NCI-H1105 (cell line): ENCODE results near the gene TOGARAM2.
A peak's percentile ranks its signal among the peaks of the same experiment; 100 is the strongest.

Source experiments
- DNase-seq: peaks from one replicate; lab custom pipeline; 2025; lab: John Stamatoyannopoulos, UW

Gene TOGARAM2

DNA sequence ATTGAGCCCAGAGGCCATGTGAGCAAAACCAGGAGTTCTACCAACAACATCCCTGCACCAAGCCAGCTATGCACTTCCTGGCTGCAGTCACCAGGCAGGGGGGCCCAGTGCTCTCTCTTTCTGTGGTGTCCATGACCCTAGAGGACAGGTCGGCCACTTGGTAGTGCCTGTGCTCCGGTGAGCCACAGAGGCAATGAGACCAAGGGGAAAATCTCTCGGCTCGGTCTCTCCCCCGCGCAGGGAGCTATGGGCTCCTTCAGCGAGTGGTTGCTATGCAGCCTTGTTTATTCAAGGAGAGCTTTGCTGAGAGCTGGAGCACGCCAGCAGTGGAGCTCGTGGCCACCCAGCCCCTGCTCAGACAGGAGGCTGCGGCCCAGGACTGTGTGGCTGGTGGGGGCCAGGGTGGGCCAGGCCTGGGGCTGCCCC, at the start of gene TOGARAM2:
Gene TOGARAM2 (plus strand): TSS at position 283 of the 426 bp plus-strand sequence. CDS start 13,537 bp downstream, outside the sequence.
- no peak for DNase-seq

DNA sequence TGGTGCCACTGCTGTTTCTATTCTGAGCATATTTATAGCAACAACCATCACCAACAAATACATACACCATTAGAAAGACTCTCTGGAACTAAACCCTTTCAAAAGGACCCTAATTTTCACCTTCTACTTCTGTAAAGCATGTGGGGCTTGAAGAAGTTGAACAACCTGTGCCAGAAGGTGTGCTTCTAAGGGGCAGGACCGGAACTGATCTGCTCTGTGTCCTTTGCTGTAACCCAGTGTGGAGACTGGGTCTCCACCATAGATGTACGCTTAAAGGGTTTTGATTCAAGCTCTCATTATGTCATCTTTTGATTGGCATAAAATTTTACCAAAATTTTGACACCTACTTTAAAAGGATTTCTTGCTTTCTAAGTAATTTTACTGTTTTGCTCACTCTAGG, 46.3 kb upstream of the TOGARAM2 start:
- DNase-seq, result no peak

DNA sequence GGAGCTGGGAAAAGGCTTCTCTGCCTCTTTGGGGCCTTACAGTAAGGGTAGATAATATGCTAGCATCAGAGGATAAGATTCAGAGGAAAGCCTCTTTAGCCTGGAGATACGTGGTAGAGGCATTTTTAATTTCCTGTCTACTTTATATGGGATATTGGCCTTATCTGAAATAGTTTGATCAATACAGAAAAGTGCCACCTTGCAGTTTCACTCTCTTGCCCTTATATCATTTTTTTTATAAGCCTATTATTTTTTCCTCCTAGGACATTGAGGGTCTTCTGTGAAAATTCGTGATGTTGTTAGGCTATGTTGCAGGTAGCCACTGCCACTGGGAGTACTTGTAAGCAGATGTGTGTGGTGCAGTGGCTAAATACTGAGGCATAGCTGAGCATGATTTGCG, 40.1 kb upstream of the TOGARAM2 start:
- no peak for DNase-seq

DNA sequence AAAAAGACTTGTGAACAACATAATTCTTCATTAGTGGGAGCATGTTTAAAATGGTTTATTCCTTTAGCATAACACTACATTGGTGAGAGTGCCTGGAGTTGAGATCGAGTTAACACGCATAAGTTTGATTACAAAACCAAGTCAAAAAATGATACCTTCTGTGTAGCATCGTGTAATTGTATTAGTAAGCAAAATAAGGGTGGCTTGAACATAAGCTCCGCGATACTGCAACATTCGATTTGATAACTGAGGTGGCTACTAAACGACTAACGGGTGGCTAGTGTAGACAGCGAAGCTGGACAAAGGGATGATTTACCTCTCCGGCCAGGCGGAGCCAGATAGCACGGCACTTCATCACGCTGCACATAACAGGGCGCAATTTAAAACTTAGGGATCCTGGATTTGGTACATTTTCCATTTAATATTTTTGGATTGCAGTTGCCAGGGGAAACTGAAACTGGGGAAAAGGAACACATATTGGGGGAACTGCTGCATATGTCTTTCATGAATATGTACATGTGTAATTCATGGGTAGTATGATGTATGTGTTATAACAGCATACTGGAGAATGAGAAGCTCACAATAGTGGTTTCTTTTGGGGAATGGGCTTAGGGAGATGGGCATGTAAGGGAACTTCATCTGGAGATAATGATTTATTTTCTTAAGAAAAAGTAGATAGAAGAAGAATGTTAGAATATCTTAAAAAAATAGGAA, 36.4 kb upstream of the TOGARAM2 start:
- DNase-seq, result no peak

DNA sequence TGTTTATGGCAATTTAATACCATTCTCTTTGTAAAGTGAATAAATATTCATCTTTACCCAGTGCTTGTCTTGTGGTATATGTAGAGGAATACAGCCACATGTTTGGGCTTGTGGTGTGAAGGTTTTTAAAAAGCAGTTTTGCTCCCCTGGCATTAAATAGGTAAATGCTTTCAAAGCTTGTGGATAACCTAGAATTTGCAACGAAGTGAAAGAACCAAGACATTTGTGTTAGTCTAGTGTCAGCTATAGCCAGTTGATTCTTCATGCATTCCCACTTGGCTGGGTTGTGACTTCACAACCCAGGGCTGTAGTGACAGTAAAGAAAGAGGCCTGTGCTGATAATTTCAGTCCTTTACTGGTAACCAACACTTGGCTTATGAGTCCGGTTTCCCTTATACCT, 32.9 kb upstream of the TOGARAM2 start:
- no peak for DNase-seq

DNA sequence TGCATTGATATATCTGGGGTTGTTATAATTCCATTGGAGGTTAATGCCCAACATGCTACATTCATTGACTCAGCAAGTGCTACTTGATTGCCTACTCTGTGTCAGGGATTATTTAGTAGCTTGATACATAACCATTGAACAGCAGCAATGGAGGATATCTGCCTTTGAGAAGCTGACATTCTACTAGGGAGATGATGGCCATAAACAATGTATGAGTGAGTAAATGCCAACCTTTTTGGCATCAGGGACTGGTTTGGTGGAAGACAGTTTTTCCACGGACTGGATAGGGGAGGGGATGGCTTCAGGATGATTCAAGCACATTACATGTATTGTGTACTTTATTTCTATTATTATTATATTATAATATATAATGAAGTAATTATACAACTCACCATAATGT, 31.9 kb upstream of the TOGARAM2 start:
- no peak for DNase-seq

DNA sequence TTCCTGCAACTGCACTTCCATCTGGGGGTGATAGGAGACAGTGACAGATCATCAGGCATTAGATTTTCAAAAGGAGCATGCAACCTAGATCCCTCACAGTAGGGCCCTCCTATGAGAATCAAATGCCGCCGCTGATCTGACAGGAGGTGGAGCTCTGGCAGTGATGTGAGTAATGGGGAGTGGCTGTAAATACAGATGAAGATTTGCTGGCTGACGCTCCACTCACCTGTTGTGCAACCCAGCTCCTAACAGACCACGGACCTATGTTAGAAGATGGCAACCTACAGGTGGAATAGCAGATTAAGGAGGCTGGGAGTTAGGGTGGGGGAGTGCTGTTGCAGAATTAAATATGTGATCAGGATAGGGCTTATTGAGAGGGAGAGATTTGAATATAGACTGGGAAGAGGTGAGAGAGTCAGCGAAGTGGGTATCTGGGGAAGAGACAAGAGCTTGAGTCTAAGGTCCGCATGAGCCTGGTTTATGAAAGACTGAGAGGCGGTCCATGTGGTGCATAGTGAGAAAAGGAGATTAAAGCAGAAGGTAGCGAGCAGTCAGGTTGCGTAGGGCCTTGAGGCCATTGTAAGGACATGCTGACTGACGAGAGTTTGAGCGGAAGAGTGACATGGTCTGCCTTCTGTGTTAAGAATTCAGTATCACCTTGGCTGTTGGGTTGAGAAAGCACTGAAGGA, 31.3 kb upstream of the TOGARAM2 start:
- no peak for DNase-seq

DNA sequence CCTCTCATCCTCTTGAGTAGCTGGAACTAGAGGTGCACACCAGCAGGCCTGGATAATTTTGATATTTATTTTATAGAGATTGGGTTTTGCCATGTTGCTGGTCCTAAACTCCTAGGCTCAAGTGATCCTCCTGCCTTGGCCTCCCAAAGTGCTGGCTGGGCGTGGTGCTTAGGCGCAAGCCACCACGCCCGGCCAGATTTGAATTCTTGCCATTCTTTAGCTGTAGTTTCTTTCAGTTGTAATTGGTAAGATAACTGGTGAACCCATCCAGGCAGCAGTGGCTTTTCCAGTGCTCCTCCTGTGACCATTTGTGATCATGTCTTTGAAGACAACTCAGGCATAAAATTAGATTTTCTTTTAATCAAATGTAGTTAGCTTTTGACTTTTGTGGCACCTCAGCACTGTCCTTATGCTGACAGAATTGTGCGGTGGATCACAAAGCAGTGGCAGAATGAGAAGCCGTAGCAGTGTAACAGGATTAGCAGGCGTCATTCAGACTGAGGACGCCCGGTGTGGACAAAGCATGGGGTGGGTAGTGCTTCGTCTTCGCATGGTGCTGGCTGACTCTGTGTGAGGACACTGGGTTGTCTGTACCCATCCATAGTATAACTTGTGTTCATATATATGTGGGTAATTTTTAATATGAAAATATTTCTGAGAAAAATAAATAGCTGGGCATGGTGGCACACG, 30.0 kb upstream of the TOGARAM2 start:
- no peak for DNase-seq

DNA sequence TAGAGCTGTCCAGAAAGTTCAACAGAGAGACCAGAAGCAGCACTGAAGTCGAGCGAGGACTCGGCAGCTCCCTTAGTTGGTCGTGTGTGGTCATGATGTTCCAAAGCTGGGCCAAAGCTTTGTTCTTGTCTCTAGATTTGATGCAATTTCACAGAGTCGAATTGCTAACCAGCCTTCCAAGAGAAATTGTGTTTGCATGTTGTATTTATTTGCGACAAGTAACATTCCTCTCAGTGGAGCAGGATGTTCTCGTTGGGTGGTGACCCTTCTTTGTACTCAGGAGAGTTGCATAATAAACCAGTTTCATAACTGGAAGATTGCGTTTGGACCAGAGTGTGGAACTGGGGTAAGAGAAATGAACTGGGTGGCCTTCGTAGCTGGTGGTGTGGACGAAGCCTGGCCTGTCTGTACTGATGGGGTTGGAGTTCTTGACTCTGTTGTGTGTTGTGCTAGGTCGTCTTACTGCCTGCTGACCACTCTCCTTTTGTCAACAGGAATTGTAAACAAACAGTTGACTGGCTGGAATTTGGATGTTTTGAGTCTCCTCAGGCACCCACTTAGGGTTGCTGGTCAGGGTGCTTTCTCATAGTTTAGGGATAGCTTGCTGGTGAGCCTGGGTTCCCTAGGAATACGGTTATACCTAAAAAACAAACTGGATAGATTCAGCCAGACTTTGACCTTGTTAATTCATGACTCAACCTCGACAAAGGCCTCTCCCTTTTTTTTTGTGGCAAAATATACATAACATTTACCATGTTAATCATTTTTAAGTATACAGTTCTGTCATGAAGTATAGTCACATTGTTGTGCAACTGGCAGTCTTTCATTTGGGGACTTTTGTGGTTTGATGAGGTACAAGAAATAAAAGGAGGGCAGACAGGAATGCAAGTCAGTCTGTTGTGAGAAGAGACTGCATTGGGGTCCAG, 28.9 kb upstream of the TOGARAM2 start:
- no peak for DNase-seq

DNA sequence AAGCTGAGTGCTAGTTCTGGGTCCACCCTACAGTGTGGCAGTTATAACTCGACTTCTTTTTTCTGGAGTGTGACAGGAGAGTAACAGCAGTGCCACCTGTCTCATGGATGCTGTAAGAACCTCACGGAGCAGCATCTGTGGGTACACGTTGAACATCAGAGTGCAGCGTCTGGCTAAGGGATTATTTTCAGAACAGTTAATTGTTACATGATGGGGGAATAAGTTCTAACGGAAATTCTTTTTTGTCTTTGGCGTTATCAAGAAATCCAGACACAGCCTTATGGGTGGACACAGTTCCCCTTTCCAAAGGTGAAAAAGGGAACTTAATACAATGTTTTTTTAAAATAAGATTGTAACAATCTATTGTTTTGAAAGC, 28.3 kb upstream of the TOGARAM2 start:
- no peak for DNase-seq

DNA sequence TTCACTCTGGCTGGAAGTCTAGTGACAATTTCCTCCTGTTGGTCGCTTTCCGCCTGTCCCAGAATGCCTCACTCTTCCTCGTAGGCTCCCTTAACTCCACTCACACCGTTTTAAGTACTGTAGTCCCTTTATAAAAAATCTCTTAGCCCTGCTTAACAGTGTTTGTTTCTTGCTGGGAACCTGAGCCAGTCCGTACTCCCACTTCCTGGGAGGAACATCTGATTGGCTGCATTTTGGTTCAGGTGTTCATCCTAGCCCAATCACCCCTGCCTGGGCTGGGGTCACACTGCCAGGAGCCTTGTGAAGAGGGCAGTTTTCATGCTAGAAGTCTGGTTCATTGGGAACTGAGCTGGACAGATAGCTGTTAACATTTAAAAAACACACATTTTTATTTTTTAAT, 25.6 kb upstream of the TOGARAM2 start:
- DNase-seq, result no peak

DNA sequence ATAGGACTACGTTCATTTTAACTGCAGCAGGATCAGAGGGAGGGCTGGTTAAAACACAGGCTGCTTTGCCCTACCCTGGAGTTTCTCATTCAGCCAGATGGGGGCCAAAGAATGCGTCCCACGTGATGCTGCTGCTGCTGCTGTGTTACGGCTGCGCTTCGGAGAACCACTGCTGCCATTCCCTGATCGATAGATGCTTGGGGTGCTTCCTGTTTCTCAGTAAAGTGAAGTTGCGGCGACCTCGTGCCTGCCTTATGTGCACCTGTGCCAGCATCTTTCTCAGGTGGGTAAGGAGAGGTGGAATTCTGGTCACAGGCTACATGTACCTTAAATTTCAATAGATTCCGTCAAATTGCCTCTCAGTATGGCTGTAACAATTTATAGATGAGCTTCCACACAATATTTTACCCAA, 24.7 kb upstream of the TOGARAM2 start:
- DNase-seq, result no peak

DNA sequence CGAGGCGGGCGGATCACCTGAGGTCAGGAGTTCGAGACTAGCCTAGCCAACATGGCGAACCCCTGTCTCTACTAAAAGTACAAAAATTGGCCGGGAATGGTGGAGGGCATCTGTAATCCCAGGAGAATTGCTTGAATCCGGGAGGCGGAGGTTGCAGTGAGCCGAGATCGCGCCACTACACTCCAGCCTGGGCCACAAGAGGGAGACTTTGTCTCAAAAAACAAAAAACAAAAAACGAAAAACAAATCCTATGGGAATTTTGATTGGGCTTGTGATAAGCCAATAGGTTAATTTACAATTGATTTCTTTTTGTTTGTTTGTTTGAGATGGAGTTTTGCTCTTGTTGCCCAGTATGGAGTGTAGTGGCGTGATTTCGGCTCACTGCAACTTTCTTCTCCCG, 24.2 kb upstream of the TOGARAM2 start:
- no peak for DNase-seq

DNA sequence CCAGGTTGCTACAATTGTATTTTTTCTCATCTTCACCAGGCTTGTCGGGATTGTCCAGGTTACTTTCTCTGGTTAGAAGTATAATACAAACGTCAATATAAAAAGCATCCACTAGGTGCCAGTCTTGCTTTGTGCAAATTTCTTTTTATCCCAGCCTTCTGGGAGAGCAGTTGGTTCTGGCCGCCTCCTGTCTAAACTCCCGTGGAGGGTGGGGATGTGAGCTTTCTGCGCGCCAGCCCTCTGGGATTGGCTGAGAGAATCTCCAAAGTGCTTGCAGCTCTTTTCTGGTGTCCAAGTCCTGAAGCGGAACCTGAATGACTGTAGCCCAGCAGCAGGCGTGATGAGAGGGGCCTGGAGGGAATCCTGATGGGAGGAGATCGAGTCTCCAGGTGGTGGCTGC, 22.4 kb upstream of the TOGARAM2 start:
- peak; percentile 28 for DNase-seq

DNA sequence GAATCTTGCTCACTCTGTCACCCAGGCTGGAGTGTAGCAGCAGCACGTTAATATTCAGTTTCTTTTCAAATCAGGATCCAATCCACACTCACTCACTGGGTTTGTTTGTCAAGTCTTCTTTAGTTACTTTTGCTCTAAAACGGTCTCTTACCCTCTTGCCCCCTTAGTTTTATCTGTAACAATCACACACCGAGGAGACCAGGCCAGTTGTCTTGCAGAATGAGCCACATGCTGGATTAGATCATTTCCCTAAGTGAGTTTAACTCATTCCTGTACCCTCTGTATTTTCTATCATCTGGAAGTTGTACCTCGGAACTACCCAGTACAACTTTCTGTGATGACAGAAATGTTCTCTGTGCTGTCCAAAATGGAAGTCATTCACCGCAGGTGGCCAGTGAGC, 20.7 kb upstream of the TOGARAM2 start:
- no peak for DNase-seq

DNA sequence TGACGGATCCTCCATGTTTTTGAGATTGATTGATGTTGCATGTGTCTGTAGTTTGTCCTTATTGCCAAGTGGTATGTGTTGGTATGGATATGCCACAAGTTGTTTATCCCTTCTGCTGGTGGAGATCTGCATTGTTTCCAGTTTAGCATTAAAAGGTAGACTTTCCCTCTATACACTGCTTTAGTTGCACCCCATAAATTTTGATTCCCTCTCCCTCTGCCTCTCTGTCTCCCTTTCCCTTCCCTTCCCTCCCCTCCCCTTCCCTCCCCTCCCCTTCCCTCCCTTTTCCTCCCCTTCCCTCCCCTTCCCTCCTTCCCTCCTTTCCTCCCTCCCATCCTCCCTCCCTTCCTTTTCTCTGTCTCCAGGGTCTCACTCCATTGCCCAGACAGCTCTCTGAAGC, 18.6 kb upstream of the TOGARAM2 start:
- DNase-seq, result no peak

DNA sequence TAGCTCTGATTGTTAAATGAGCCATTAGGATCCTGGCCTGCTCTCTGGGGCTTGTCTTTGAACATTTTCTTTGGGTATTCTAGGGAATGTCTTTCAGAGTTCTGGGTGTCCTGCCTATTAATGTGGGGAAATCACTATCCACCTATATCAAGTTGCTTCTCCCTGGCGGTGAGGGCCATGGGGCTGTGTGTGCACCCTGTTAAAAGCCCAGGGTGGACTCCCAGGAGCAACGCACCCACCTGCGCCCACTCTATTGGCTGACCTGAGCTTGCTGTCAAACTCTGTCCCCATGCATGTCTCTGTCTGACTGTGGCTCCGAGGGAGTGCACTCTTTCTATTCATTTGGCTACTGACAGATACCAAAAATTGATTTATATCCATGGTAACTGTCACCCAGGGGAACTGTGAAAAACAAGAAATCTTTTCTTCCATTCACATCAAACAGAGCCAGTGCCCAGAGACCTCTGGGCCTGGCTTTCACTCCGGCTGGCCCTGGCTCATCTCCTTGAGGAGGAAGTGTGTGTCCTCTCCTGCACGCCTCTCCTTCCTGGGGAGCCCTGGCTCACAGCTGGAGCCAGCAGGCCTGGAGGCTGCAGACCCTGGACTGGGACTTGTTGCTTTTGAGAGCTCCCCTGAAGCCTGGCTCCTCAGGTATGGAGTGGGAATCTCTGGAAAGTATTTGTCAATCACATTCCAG, 10.5 kb upstream of the TOGARAM2 start:
- DNase-seq, result no peak

DNA sequence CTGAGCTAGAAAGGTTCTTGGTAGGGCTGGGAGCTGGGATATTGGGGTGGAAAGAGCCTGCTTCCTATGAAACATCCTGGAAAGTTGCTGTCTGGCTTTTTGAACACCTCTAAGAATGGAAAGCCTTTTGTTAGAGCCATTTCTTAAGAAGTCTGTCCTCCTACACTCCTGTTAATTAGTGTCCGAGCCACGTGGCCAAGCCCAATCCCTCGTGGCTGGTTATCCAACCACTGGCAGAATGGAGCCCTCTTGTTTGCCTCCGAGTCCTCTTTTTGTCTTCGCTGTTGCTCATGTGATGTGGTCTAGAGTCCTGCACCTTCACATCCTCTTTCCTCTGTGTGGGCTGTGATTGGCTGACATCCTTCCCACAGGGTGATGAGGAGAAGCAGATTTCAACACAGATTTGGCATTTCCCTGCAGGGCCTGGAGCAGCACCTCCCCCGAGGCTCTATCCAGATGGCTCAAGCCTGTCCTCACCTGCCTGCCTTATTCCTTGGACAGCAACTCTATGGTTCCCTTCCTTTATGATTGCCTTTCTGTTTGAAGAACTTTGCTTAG, 8.2 kb upstream of the TOGARAM2 start:
- no peak for DNase-seq

DNA sequence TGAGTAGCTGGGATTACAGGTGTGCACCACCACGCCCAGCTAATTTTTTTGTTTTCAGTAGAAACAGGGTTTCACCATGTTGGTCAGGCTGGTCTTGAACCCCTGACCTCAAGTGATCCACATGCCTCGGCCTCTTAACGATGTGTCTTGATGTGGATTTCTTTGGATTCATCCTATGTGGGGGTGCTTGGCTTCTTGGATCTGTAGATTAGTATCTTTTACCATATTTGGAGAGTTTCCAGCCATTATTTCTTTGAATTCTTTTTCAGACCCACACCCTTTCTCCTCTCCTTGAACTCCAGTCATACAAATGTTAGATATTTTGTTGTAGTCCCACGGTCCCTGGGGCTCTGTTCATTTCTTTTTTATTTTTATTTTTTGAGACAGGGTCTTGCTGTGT, 6.8 kb upstream of the TOGARAM2 start:
- no peak for DNase-seq

DNA sequence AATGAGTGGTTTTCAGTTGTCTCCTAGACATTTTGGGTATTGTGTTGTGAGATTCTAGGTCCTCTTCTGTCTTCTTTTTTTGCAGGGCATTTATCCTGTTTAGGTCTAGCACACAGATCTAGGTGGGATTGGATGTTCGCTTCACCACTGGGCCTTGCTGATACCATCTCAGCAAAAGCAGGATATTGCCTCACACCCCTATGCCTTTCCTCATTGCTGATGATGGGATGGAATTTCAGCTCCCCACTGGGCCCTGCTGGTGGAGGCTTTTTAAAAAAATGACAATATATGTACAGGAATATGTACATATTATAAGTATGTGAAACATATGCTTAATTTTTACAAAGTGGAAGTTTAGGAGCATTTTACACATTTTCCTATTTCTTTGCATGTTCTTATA, 5.4 kb upstream of the TOGARAM2 start:
- DNase-seq, result no peak

DNA sequence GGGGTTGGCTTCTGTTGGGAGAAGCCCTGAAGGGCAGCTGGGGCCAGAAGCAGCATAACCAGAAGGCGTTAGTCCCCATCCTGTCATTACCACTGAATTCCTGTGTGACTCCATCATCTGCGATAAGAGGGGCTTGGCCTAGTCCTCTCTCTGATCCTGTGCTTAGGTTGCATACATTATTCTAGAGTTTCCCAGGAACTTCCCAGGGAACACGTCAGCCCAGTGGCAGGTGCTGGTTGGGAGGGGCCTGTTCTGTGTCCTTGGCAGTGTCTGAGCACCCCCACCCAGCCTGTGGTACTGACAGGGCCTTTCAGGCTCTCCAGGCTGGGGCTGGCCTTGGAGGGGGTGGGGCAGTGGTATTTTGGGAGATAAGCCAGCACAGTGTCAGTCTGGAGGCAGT, 4.5 kb upstream of the TOGARAM2 start:
- DNase-seq, result no peak
